ENCODE results near the gene PEAK1. TPM values are rescaled to one million over a fixed set of nuclear protein-coding genes. Genes with fewer than 3 reads are reported as not detected.

Gene PEAK1
- polyA plus RNA-seq, 1 experiment: 40.7 TPM

- ChIA-PET CTCF (no interaction called here), POLR2A (no interaction called here)
- no peak overlapping the region for H3K4me3 ChIP-seq (ENCODE audit: low read depth, low read length)
- no peaks in the 10 kb centered on the region for H3K36me3 ChIP-seq (ENCODE audit: control insufficient read depth, insufficient read depth, low read length)
- peak; percentile 42 for DNase-seq (ENCODE audit: low read depth)
- H3K27me3 ChIP-seq (ENCODE audit: control insufficient read depth, insufficient read depth, low read length): no peaks in the 10 kb centered on the region
- no peak for TF ChIP-seq CTCF (IDR thresholded peaks at IDR 0.05; ENCODE audit: insufficient read depth, low read depth, low read length)
Measured at GRCh38 chr15:77312523-77312922, 107.4 kb downstream of the PEAK1 start.

- DNase-seq (ENCODE audit: low read depth): peak; percentile 24
Measured at GRCh38 chr15:77311618-77312398, 108.1 kb downstream of the PEAK1 start.

GRCh38 chr15:77311020-77311419 lies 108.9 kb downstream of the PEAK1 start:
- no peak for TF ChIP-seq CTCF (IDR thresholded peaks at IDR 0.05; ENCODE audit: insufficient read depth, low read depth, low read length)
- POLR2A ChIA-PET: no interaction called here
- Histone ChIP-seq H3K4me3 (ENCODE audit: low read depth, low read length) (no peak overlapping the region), H3K27me3 (ENCODE audit: control insufficient read depth, insufficient read depth, low read length) (no peaks in the 10 kb centered on the region), H3K36me3 (ENCODE audit: control insufficient read depth, insufficient read depth, low read length) (no peaks in the 10 kb centered on the region)
- CTCF ChIA-PET: no interaction called here
- no peak for DNase-seq (ENCODE audit: low read depth)

More at GRCh38 chr15:77311618-77312398, 108.1 kb downstream of the PEAK1 start:
- H3K4me3 ChIP-seq (ENCODE audit: low read depth, low read length): no peak overlapping the region
- no peak for TF ChIP-seq CTCF (IDR thresholded peaks at IDR 0.05; ENCODE audit: insufficient read depth, low read depth, low read length)
- ChIA-PET CTCF (no interaction called here), POLR2A (no interaction called here)
- H3K27me3 ChIP-seq (ENCODE audit: control insufficient read depth, insufficient read depth, low read length): no peaks in the 10 kb centered on the region
- H3K36me3 ChIP-seq (ENCODE audit: control insufficient read depth, insufficient read depth, low read length): no peaks in the 10 kb centered on the region

GRCh38 chr15:77309392-77309791 lies 110.5 kb downstream of the PEAK1 start:
- Histone ChIP-seq H3K27me3 (ENCODE audit: control insufficient read depth, insufficient read depth, low read length) (no peaks in the 10 kb centered on the region), H3K4me3 (ENCODE audit: low read depth, low read length) (no peak overlapping the region), H3K36me3 (ENCODE audit: control insufficient read depth, insufficient read depth, low read length) (no peaks in the 10 kb centered on the region)
- DNase-seq (ENCODE audit: low read depth): no peak
- ChIA-PET CTCF (no interaction called here), POLR2A (no interaction called here)
- no peak for TF ChIP-seq CTCF (IDR thresholded peaks at IDR 0.05; ENCODE audit: insufficient read depth, low read depth, low read length)

- ChIA-PET CTCF (no interaction called here), POLR2A (no interaction called here)
- TF ChIP-seq CTCF (IDR thresholded peaks at IDR 0.05; ENCODE audit: insufficient read depth, low read depth, low read length): no peak
Measured at GRCh38 chr15:77305953-77306352, 114.0 kb downstream of the PEAK1 start.

More at GRCh38 chr15:77305953-77306352, 114.0 kb downstream of the PEAK1 start:
- Histone ChIP-seq H3K27me3 (ENCODE audit: control insufficient read depth, insufficient read depth, low read length) (no peaks in the 10 kb centered on the region), H3K4me3 (ENCODE audit: low read depth, low read length) (no peak overlapping the region), H3K36me3 (ENCODE audit: control insufficient read depth, insufficient read depth, low read length) (no peaks in the 10 kb centered on the region; the same call in 1 of the 2 replicates)
- no peak for DNase-seq (ENCODE audit: low read depth)
